Endothelial cell of umbilical vein (primary cell): ENCODE measurements around the gene STIM1.
A peak's percentile ranks its signal among the peaks of the same experiment; 100 is the strongest.

Source experiments
- EZH2 ChIP-seq: IDR thresholded peaks from 2 replicates; pipeline ENCODE4 v1.6.1; 2012; ENCODE audit warnings: borderline replicate concordance, low read depth, mild to moderate bottlenecking, moderate library complexity, low read length, inconsistent platforms; ENCODE audit not compliant: severe bottlenecking
- POLR2A ChIP-seq: IDR thresholded peaks from 2 replicates; pipeline ENCODE4 v1.6.1; 2012; ENCODE audit warnings: low read depth, mild to moderate bottlenecking, control low read depth, low read length
- POLR2AphosphoS5 ChIP-seq: IDR thresholded peaks from 2 replicates; pipeline ENCODE4 v1.6.1; 2012; ENCODE audit warnings: low read depth, mild to moderate bottlenecking, control low read depth, low read length, moderate library complexity; ENCODE audit not compliant: insufficient read depth
- TF ChIP-seq, protein P1 (sequence below), 2 donors: IDR thresholded peaks; 1 replicate in 1 of 2; 2 replicates in 1 of 2; pipeline ENCODE4 v1.5.1; 2011; ENCODE audit warnings: low read length in 2 of 2, mild to moderate bottlenecking in 2 of 2, moderate library complexity in 2 of 2, control low read depth in 1 of 2, inconsistent platforms in 1 of 2, low read depth in 1 of 2; ENCODE audit not compliant: insufficient read depth in 1 of 2; ENCODE audit errors: extremely low read depth in 1 of 2

DNA sequence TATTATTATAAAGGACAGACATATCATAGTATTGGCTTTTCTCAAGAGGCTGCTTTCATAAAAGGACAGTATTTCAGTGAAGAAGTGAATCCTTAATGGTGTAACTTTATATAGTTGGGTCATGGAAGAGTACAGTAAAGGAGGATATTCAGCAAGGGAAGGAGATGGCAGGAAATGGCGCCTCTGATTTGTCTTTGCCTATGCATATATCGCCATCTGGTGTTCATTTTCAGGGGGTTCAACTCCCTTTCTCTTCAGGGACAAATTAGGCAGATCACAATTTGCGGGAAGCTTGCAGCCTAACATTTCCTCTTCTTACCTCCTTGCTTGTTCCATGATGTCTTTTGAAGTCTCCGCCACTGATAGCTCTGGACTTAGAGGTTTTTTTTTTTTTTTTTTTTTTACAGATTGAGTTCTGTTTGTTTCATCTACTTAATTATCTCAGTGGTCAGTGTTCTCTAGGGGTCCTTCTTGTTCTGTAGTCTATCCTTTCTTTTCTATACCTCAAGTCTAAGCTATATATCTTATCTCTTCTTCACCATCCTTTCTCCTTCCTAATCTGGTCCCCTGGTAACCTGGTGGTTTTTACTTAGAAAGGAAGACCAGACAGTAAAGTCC lies 217.3 kb downstream of the STIM1 start:
- TF ChIP-seq, protein P1, sequence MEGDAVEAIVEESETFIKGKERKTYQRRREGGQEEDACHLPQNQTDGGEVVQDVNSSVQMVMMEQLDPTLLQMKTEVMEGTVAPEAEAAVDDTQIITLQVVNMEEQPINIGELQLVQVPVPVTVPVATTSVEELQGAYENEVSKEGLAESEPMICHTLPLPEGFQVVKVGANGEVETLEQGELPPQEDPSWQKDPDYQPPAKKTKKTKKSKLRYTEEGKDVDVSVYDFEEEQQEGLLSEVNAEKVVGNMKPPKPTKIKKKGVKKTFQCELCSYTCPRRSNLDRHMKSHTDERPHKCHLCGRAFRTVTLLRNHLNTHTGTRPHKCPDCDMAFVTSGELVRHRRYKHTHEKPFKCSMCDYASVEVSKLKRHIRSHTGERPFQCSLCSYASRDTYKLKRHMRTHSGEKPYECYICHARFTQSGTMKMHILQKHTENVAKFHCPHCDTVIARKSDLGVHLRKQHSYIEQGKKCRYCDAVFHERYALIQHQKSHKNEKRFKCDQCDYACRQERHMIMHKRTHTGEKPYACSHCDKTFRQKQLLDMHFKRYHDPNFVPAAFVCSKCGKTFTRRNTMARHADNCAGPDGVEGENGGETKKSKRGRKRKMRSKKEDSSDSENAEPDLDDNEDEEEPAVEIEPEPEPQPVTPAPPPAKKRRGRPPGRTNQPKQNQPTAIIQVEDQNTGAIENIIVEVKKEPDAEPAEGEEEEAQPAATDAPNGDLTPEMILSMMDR (IDR thresholded peaks at IDR 0.05; ENCODE audit: extremely low read depth in 1 of 2, insufficient read depth in 1 of 2, low read depth in 1 of 2, low read length in 2 of 2): peak; percentile 59 to 64
- TF ChIP-seq POLR2AphosphoS5 (no peak), POLR2A (no peak), EZH2 (no peak)
